Fibroblast of skin of right quadriceps (primary cell): ENCODE results near the gene FPR1.

Experiments
- DNase-seq: peaks from one replicate; pipeline ENCODE4 v3.0.0-alpha.2; 2013

Gene FPR1, protein sequence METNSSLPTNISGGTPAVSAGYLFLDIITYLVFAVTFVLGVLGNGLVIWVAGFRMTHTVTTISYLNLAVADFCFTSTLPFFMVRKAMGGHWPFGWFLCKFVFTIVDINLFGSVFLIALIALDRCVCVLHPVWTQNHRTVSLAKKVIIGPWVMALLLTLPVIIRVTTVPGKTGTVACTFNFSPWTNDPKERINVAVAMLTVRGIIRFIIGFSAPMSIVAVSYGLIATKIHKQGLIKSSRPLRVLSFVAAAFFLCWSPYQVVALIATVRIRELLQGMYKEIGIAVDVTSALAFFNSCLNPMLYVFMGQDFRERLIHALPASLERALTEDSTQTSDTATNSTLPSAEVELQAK

DNA sequence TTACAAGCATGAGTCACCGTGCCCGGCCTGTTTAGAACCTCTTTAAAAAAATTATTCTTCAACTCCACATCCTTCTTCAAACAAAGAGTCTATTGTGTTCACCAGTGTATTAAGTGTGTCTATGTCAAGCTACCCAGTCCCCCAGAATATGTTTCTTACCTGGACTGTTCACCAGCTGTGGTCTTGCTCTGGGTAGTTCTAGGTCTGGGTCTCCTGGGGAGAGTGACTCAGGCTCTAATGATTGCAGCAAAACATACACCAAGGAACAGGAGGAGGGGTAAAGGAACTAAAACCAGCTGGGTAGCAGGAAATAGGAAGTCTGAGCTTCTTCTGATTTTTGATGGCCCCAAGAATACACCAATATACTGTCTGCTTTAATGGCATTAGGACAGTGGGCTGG, at the start of gene FPR1:
TSS of gene FPR1 (minus strand) at position 224 of the 400 bp plus-strand sequence. CDS start 4,884 bp downstream, outside the sequence.
- DNase-seq: peak; percentile 56

DNA sequence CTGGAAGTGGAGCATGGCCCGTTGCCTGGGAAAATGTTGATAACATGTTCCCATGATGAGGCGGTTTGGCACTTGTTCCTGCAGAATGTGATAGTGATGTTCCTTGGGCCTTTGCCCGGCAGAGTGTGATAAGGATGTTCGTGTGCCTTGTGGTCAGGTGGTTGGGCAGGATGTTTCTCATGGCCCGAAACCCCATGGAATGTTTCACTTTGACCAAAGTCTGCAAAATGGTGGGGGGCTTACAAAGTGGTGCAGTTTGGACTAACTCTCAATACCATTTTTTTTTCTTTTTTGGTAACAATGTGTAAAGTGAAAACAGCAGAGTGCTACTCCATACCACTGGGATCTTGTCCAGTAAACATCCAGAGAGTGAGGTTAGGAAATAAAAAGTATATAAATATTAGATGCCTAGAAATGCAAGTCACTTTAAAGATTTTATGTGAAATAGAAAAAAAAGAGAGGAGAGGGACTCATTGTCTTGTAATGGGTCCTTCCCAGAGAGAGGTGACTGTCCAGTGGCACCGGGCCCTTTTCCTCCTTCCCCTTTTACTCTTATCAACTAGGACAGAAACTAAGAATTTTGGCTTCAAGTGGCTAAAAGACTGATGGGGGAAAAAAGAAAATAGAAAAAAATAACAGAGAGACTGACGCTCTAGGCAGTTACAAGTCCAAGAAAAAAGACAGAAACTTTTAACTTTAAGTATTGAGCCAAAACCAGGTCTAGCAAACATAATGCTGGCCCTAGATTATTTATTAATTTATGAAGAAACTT, 49.0 kb upstream of the FPR1 start:
- peak; percentile 3 for DNase-seq

DNA sequence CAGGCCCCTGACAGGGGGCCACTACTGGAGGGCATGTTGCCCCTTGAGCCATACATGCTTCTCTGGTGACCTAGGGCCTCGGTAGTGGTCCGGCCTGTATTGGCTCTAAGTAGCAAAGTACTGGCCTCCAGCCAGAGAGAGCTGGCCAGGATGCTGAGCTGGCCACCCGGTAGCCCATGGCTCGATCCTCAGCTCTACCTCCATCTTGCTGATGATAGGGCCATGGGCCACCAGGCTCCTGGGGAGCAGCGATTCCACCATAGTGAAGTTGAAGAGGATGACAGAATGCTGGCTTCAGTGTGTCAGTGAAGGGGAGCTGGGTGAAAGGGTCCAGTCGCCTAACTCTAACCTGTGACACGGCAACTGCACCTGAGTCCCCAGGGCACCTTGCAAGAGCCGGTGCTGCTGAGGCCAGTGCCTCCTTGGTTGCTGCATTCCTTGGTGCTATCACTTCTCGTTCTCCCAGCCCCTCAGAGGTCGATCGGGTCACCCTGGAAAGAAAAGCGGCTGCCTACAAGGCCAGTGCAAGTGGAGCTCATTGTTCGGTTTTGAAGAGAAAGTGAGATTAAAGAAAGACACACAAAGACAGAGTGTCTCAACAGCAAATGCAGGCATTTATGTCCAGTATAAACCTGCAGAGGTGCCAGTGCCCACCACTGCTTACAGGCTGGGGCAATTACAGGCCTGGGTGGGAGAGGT, 48.2 kb upstream of the FPR1 start:
- DNase-seq: no peak

DNA sequence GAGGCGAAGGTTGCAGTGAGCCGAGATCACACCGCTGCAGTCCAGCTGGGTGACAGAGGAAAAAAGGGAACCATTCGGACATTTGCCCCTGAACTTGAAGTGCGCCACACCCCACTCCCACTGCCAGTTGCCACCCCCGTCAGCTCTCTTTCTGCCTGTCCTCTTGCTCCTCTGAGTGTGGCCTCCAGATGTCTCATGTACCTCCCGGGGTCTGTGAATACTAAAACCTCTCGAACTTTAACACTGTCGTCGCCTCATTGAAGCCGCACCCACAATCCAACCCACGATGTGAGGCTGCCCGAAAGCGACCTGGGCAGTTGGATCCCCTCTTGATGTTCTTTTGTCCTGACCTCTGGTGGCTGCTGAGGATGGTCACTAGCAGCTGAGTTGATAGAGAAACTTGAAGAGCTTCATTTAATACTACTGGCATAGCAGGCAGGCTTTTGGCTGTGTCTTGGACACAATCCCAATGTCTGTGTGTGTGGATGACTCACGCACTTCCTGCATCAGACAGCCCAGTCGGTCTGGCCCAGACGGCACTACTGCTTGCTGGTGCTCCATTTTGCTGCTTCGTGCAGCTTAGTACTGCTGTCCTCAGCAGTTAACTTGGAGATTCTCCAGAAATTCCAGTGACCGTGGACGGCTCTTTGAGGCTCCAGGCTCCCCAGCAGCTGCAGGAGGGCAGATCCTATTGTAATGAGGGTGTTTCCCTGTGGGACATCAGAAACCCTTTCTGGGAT, 47.5 kb upstream of the FPR1 start:
- peak; percentile 90 for DNase-seq

DNA sequence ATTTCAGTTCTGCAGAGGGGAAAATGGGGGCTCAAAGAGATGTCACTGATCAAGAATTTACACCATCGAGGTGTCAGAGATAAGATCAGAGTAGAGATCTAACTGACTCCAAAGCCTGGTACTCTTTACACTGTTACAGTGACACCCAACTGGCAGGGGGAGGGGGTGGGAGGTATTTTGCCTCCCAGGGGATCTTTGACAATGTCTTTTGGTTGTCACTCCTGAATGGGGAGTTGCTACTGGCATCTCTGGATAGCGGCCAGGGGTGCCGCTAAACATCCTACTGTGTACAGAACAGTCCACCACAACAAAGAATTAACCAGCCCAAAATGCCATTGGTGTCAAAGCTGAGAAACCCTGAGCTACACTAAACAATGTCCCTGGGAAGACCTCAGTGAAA, 46.4 kb upstream of the FPR1 start:
- no peak for DNase-seq

DNA sequence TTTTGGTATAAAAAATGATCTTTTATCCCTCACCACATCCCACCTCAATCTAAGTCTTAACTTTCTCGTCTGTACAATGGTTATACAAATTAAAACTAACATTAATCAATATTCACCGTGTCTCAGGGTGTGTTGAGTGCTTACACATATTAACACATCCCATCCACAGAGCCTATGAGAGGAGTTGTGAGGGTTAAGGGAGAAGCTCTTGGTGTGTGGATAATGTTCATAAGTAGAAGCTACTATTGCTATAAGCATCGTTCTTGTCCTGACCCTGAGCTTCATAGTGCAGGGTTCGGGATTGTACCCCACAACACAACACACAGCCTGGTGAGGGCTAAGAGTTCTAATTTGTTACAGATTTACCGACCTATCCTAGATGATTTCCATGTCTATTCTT, 45.8 kb upstream of the FPR1 start:
- no peak for DNase-seq

DNA sequence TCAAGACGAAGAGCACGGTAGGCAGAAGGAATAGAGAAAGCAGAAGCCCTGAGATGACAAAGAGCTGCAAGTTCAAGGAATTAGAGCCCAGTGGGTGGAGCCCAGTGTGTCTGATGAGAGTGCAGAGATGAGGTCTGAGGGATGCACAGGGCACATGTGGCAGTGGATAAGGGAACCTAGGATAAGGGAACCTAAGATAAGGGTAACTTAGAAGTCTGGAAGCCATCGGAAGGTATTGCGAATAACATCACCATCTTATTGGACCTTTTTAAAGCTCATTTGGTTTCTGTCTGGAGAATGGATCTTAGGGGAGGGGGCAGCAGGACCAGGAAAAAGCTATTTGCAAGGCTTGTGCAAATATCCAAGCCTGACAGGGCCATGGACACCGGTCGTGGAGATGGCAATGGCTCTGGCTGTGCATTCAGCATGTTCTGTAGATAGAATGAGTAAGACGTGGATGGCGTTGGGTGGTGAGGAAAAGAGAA, 44.6 kb upstream of the FPR1 start:
- DNase-seq: no peak

DNA sequence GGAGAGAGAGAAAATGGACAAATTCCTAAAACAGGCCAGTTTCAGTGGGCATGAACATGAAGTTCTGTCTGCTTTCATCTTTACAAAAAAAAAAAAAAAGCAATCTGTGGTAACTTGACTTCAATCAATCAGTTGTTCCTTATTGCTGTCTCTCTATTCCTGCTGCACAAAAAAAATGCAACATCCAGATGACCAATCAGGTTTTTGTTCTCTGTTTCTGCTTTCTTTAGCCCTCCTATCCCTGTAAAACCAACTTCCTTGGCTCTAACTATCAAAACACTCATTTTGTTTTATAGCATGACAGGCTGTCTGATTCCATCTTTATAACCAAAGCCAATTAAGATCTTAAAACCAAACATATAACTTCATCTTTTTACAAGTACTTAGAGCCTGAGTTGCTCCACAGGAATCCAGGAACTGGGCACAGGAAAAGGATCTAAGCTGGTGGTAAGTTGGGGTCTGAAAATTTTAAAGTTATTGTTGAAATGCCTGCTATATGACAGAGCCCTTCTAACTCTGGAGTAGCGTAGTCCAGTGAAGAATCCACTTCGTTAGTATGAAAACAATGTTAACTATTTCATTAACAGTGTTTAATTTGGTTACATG, 43.3 kb upstream of the FPR1 start, which contains the start of gene FPR3:
TSS of gene FPR3 (plus strand) at position 273 of the 606 bp plus-strand sequence. CDS start 28,592 bp downstream, outside the sequence.
- DNase-seq: no peak

DNA sequence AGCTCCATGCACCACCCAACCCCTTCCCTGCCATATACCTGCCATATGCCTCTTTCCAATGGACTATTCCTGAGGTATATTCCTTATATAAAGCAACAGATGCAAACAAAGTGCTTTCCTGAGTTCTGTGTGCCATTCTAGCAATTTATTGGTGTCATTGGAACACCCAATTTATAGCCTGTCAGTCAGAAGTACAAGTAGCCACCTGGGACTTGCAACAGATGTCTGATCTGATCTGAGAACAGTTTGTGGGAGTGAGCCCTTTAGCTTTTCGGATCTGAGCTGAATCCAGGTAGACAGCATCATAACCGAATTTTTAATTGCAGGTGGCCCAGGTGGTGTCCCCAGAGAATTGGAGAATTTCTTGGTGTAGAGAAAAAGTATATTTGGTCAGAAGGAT, 42.3 kb upstream of the FPR1 start:
- no peak for DNase-seq

DNA sequence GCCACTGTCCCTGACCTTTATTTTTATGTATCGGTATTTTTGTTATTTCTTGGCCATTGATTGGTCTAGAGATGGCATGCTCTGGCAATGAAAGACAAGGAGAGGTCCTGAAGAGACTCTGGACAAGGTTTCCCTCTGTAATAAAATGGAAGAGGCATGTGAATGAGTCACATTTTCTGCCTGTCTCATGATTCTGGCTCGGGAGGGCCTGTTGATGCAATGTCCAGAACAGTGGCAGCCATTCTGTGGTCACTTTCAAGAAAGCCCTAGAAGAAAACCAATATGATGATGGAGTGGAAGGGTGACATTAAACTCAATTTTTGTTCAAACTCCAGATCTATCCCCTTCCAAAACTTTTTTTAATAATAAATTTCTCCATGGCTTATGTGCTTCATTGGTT, 41.3 kb upstream of the FPR1 start:
- DNase-seq: no peak

DNA sequence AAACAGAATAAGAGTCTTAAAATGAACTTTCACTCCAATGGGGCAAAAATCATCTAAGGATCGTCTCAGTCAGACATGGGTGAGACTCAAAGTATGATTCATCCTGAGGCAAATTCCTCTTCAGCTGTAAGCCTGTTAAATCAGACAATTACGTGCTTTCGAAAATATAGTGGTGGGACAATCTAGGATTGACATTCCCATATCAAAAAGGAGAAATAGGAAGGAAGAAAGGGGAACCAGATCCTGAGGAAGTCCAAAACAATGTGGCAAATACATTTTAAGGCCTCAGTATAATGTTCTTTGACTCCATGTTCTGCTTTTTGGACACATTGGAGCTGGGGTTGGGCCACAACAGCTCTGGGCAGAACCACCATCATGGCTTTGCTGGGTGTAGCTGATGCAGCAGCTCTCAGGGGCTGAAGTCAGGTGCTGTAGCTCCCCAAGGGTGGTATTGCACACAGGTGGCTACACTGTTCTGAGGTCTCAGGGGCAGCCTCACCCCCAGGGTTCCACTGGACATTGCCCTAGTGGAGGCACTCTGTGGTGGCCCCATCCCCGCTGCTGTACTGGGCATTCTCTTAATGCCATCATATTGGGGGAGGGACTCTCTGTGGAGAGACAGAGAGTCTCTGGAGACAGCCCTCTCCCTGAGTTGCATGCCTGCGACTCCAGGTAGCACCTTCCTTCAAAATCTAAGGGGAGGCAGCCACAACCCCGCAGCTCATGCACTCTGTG, 37.5 kb upstream of the FPR1 start:
- no peak for DNase-seq

DNA sequence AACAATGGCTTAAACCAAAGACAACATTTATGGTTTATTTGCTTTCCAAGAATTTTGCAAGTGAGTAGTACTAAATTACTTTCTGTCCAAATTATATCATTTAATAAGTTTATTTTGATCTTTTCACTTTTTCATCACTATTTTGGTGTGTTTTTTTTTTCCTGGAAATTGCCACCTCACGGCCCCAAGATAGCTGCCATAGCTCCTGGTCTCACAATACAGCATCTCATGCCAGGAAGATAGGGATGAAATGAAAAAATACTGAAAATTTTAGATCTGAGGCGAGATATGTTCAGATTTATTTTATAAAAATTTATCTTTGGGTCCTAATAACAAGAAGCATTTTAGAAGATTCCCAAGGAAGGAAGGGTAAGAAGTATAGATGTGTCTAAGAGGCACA, 36.4 kb upstream of the FPR1 start:
- no peak for DNase-seq

DNA sequence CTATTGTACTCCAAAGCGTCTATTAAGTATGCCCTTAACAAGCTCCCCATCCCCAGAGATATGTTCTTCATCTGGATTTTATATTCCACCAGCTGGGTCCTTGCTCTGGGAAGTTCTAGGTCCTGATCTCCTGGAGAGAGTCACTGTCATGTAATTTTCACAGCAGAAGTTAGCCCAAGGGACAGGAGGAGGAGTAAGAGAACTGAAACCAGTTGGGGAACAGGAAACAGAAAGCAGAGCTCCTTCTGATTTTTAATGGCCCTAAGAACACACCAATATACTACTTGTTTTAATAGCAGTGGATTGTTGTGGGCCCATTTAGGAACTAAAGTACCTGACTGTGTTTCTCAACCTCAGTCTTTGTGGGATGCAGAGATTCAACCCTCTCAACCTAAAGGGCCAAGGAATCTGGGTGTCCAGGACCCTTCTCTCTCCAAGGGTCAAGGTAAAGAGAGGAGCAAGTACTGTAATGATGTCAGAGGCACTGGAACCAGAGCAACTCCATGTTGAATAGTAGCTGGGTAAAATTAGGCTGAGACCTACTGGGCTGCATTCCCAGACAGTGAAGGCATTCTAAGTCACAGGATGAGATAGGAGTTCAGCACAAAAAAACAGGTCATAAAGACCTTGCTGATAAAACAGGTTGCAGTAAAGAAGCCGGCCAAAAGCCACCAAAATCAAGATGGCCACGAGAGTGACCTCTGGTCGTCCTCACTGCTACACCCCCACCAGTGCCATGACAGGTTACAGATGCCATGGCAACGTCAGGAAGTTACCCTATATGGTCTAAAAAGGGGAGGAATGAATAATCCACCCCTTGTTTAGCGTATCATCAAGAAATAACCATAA, 35.2 kb upstream of the FPR1 start:
- DNase-seq: no peak

DNA sequence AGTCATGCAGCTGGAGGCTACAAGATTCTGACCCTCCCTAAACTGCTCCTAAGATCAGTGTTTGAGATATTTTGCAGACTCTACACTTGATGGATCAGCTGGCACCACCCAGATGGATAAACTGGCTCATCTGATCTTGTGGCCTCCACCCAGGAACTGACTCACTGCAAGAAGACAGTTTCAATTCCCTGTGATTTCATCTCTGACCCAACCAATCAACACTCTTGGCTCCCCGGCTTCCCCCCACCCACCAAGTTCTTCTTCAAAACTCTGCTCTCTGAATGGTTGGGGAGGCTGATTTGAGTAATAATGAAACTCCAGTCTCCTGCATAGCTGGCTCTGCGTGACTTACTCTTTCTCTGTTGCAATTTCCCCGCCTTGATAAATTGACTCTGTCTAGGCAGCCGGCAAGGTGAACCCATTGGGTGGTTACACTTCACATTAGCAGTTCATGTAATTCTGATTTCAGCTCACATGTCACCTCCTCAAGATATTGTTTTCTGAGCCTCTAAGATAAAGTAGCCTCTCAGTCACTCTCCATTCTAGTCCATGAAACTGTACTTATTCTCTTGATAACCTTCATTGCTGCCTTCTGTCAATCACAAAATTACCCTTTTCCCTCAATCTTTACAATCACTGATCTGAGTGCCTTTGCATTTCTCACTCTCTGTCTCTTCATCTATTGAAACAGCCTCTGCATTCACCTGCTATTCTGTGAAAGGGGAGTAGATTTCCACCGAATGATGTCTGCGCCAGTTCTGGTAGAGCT, 33.4 kb upstream of the FPR1 start:
- peak; percentile 22 for DNase-seq

DNA sequence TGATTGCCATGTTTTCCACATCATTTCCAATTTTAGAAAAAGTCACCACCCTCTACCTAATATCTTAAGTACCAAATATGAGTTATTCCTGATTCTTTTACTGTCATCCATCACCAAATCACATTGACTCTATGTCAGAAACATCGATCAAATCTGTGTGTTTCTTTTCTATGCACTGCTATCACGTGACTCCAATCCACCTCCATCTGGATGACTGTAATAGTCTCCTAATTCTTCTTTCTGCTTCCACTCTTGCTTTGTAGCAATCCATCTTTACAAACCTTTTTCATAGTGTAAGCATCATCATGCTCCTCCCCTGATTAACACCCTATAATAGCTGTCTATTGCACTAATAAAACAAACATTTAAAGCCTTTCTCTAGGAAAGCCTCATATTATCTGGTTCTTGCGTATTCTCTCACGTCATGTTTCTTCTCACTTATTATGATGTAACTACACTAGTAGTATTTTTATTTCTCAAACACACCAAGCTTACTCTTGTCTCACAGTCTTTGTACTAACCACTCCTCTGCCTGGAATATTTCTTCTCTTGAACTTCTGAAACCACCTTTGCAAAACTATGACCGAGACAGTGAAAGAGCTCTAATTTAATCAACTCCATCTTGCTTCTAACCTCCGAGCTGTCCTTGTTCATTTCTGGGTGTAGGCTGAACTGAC, 32.6 kb upstream of the FPR1 start:
- no peak for DNase-seq

DNA sequence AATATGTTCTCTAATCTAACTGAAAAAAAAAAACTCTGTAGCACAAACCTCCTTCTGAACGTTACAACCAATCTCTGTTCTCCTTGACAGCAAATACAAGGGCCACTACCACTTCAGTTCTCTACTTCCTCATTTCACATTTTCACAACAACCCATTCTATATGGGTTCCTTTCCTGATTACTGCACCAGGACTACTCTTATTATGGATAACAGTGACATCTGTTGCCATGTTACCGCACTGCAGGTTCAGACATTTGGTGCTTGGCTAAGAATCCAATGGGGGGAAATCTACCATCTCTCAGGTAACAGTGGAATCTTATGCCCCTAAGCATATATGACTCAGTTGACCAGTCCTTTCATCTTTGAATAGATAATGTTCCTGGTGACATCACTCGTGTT, 31.7 kb upstream of the FPR1 start:
- peak; percentile 13 for DNase-seq

DNA sequence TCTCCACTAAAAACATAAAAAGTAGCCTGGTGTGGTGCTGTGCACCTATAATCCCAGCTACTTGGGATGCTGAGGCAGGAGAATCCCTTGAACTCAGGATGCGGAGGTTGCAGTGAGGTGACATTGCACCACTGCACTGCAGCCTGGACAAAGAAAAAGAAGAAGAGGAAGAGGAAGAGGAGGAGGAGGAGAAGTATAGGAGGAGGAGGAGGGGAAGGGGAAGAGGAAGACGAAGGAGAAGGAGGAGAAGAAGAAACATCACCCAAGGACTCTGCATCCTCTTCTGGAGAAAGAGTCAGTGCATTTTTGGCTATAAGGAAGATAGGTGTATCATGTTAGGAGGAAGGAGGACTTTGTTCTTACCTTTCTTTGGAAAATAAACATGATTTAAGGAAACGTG, 30.3 kb upstream of the FPR1 start:
- DNase-seq: no peak

DNA sequence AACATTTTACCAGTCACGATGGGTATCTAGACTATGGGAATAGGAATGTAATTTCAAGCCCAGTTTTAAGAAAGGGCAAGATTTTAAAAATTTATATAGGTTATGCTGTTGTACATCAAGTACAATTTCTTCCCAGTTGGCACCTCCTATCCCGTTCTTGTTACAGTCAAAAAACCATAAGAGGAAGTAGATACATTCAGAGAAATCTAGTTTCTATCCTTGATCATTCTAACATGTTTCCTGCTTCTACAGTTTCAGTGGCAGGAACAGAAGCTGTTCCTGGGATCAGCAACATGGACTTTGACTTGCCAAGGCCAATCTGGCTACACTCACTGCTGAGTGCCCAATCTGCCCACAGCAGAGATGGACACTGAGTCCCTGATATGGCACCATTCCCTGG, 28.6 kb upstream of the FPR1 start:
- no peak for DNase-seq

DNA sequence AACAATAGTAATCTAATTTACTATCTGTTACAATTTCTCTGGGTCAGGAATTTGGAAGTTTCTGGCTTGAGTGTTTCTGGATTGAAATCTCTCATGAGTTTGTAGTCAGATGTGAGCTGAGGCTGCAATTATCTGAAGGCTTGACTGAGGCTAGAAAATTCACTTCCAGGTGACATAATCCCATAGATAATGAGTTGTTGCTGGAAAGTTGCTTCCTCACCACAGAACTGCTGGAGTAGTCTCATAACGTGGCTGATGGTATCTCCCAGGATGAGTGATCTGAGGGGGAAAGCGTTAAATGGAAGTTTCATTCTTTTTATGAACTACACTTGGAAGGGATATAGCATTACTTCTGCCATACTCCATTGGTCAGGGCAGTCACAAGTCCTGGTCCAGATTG, 28.0 kb upstream of the FPR1 start:
- no peak for DNase-seq
